Epithelial cell of proximal tubule (primary cell): Measurements from ENCODE around the gene TRPM1. TPM values are rescaled to one million over a fixed set of nuclear protein-coding genes. Genes with fewer than 3 reads are reported as not detected.

Experiments used
- DNase-seq: peaks from one replicate; pipeline ENCODE4 v3.0.0-alpha.2; 2011; ENCODE audit warnings: low read depth
- H3K4me3 ChIP-seq: 2 replicates; pipeline ENCODE4 v1.5.1; 2011; ENCODE audit warnings: low read depth, mild to moderate bottlenecking, low read length
- total RNA-seq: library from RNA; depleted of rRNA; stranded (reverse); fragments of >200 nt; gene quantifications from 2 replicates; pipeline ENCODE4 v1.2.3, GENCODE V29; 2015
- TF ChIP-seq, protein P1 (sequence below): conservative IDR thresholded peaks from 2 replicates; pipeline ENCODE4 v1.5.1; 2012; ENCODE audit warnings: low read depth, mild to moderate bottlenecking, low read length

TRPM1 gene
- total RNA-seq, 1 donor from 2014 or later = not detected

DNA sequence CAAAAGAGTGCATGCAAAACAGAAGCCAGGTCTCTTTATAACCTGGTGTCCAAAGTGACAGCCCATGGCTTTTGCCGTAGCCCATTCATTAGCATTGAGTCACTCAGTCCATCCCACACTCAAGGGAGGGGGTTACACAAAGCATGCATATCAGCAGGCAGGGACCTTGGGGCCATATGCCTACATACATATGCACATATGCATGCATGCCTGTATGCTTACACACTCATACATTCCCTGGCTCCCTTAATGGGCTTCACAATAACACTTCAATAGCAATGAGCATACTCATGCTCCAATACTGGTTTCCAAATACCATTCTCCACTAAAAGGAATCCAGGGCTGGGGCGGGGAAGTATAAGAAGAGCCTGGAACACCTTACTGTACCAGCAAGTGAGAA lies 22.0 kb downstream of the TRPM1 start:
- no peak for DNase-seq
- TF ChIP-seq, protein P1, sequence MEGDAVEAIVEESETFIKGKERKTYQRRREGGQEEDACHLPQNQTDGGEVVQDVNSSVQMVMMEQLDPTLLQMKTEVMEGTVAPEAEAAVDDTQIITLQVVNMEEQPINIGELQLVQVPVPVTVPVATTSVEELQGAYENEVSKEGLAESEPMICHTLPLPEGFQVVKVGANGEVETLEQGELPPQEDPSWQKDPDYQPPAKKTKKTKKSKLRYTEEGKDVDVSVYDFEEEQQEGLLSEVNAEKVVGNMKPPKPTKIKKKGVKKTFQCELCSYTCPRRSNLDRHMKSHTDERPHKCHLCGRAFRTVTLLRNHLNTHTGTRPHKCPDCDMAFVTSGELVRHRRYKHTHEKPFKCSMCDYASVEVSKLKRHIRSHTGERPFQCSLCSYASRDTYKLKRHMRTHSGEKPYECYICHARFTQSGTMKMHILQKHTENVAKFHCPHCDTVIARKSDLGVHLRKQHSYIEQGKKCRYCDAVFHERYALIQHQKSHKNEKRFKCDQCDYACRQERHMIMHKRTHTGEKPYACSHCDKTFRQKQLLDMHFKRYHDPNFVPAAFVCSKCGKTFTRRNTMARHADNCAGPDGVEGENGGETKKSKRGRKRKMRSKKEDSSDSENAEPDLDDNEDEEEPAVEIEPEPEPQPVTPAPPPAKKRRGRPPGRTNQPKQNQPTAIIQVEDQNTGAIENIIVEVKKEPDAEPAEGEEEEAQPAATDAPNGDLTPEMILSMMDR = no peak
- no peak overlapping the region for H3K4me3 ChIP-seq

DNA sequence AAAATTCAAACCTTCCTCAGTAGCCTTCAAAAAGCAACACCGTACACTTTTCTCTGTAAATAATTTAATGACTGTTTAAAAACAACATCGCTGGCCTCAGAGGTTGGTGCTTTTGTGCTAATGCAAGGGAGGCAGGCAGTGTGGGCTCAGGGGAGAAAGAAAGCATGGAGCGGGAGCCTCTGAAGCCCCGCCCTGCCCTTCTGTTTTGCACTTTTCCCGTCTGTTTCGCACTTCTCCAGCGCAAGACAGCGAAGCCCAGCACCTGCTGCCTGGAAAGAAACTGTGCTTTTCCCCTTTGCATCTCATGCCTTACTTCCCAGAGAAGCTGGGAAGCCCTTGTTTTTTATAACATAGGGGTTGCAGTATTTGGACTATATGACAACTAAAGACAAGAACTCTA lies 23.1 kb downstream of the TRPM1 start:
- TF ChIP-seq, protein P1 = no peak
- no peak for DNase-seq
- H3K4me3 ChIP-seq = no peak overlapping the region

DNA sequence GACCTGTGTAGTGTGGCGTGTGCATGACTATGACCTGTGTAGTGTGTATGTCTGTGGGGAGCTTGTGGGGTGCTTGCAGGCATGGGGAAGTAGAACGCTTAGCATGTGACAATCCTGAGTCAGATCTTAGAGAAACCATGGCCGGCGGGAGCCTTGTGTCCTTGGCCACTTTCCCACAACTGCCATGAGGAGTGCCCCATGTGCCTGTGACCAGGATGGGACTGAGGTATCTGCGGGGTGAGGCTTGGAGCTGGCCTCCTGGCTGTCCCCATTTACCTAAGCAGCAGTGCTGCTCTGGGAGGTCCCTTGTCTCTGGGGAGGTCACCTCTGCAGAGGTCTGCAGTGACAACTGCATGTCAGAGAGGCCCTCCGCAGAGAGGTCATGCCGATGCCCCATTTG lies 23.6 kb downstream of the TRPM1 start:
- TF ChIP-seq, protein P1 = no peak
- DNase-seq = no peak
- H3K4me3 ChIP-seq = no peak overlapping the region

DNA sequence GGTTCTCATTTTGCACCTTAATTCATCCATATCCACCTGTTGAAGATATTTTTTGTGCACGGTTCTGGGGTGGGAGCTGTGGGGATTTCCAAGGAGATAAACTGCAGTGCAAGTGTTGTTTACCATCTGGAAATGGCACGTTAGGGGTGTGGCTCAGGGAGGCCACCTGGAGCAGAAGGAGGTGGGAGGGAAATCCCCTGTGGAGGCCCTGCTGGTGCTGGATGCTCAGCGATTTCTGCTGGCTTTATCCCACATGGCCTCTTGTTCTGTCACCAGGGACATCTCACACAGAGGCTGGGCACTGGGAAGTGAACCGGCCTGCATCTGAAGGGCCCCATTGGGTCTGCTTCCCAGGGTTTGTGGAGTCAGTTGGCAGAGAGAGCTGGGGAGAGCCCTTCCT lies 24.3 kb downstream of the TRPM1 start:
- H3K4me3 ChIP-seq = no peak overlapping the region
- TF ChIP-seq, protein P1 = no peak
- DNase-seq = no peak

DNA sequence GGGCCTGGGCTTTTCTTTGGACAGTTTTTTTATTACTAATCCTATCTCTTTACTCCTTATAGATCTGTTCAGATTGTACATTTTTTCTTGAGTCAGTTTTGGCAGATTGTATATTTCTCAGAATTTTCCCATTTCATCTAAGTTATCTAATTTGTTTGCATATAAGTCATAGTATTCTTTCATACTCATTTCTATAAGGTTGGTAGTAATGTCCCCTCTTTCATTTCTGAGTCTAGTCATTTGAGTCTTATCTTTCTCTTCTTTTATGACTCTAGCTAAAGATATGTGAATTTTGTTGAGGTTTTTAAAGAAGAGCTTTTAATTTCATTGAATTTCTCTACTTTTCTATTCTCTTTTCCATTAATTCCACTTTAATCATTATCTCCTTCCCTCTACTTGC lies 27.2 kb downstream of the TRPM1 start:
- TF ChIP-seq, protein P1 = no peak
- no peak for DNase-seq
- H3K4me3 ChIP-seq = no peak overlapping the region

DNA sequence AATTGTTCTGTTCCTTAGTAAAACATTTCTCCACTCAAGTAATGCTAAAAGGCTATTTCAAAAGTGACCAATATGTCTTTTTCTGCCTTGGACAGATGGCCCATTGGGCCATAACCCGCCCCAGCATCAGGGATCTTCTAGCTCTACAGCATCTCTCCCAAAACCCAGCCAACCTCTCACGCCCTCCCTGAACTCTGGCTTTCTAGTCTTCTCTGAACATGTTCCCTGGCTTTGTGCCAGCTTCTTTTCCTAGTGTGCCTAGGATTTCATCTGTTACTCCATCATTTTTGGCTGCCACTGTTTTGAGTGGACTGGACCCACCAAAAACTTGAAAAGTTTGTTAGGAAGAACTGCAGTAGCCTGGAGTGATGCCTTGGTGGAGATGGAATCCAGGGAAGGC lies 30.7 kb downstream of the TRPM1 start:
- TF ChIP-seq, protein P1 = no peak
- no peak for DNase-seq
- no peak overlapping the region for H3K4me3 ChIP-seq

DNA sequence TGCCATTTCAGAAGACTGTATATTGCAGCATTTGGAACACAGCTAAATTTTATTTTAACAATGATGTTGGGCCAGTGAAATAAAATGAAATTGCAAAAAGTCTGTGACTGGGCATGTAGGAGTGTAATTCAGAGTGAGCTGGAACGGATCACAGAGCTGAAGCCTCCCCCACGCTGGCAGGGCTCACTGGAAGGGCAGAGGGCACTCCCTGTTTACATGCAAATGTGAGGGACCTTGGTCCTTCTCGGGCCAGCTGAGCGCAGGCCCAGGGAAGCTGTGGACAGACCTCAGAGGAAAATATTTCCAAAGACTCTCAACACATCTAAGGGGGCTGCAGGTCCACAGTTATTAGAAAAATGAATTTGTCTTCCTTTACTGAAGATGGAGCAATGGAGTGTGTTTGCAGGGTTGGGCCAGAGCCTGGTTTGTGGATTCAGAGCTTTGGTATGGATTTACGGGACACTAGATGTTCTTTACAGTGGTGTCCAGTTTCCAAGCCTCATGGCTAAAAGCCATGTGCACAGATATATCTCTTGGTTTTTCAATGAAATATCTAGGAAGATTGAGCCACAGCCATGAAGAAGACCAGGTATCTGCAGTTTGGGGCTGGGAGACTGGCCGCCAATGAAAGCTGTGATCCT lies 32.0 kb downstream of the TRPM1 start:
- TF ChIP-seq, protein P1 = no peak
- no peak for DNase-seq

More for the DNA sequence above, 32.0 kb downstream of the TRPM1 start:
- no peak overlapping the region for H3K4me3 ChIP-seq
